Measurements from ENCODE around the gene MEX3B.
A peak's percentile ranks its signal among the peaks of the same experiment; 100 is the strongest.

The MEX3B gene

DNA sequence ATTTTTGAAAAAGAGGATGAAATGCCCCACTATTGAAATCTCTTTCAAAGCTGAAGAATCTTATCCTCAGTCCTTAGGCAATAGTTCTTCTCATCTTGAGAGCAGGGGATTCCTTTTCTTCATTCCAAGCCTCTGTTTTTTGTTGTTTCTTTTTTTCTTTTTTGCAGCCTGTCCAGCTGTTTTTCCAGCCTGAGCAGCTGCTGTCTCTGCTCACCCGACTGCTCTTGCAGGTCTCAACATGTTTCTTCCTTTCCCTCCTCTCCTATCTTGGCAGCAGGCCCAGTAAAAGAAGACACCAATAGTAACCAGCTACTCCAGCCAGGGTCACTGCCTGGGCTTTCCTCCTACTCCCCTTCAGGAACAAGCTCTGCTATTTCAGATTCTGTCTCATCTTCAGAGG is 23.8 kb downstream of the MEX3B start (continued):
- TF ChIP-seq ZNF623 (tag by site-specific recombination; IDR thresholded peaks at IDR 0.05) (no peak), ZNF223 (tag by site-specific recombination; IDR thresholded peaks at IDR 0.05) (no peak), ZNF629 (tag by site-specific recombination; IDR thresholded peaks at IDR 0.05) (0 out of 2 replicates have a peak, but pooled peaks have one; percentile 47), ZBTB21 (tag by site-specific recombination; IDR thresholded peaks at IDR 0.05) (no peak), SP3 (tag by site-specific recombination; IDR thresholded peaks at IDR 0.05) (no peak), MZF1 (tag by site-specific recombination; IDR thresholded peaks at IDR 0.05; ENCODE audit: borderline replicate concordance) (no peak), HOXC10 (CRISPR knock-in tag; IDR thresholded peaks at IDR 0.05) (no peak), ZNF792 (tag by site-specific recombination; IDR thresholded peaks at IDR 0.05) (no peak), BCL11A (tag by site-specific recombination; IDR thresholded peaks at IDR 0.05; ENCODE audit: low read depth) (0 out of 2 replicates have a peak, but pooled peaks have one; percentile 31), ZNF274 (IDR thresholded peaks at IDR 0.05; ENCODE audit: low read length) (no peak), ZNF274 (tag by site-specific recombination; IDR thresholded peaks at IDR 0.05; ENCODE audit: borderline replicate concordance) (no peak), GLI2 (tag by site-specific recombination; IDR thresholded peaks at IDR 0.05; ENCODE audit: borderline replicate concordance, low read depth) (no peak), ZNF585B (tag by site-specific recombination; IDR thresholded peaks at IDR 0.05) (no peak), YY2 (tag by site-specific recombination; IDR thresholded peaks at IDR 0.05) (no peak), OSR2 (tag by site-specific recombination; IDR thresholded peaks at IDR 0.05) (peak; percentile 42; the same call in 1 of the 2 replicates), ZNF626 (tag by site-specific recombination; IDR thresholded peaks at IDR 0.05) (no peak), ZNF558 (tag by site-specific recombination; IDR thresholded peaks at IDR 0.05) (no peak), HOXA7 (CRISPR knock-in tag; IDR thresholded peaks at IDR 0.05; ENCODE audit: borderline replicate concordance) (no peak), ZNF335 (tag by site-specific recombination; conservative IDR thresholded peaks at IDR 0.05) (no peak), ZNF114 (tag by site-specific recombination; IDR thresholded peaks at IDR 0.05) (no peak), ZNF174 (tag by site-specific recombination; IDR thresholded peaks at IDR 0.05) (no peak), ZNF16 (tag by site-specific recombination; IDR thresholded peaks at IDR 0.05; ENCODE audit: low read depth) (no peak), ZNF707 (tag by site-specific recombination; IDR thresholded peaks at IDR 0.05) (no peak)
- TF ChIP-seq, protein P1, sequence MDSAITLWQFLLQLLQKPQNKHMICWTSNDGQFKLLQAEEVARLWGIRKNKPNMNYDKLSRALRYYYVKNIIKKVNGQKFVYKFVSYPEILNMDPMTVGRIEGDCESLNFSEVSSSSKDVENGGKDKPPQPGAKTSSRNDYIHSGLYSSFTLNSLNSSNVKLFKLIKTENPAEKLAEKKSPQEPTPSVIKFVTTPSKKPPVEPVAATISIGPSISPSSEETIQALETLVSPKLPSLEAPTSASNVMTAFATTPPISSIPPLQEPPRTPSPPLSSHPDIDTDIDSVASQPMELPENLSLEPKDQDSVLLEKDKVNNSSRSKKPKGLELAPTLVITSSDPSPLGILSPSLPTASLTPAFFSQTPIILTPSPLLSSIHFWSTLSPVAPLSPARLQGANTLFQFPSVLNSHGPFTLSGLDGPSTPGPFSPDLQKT (IDR thresholded peaks at IDR 0.05; ENCODE audit: borderline replicate concordance, low read depth, low read length) = no peak
- TF ChIP-seq, protein P2, sequence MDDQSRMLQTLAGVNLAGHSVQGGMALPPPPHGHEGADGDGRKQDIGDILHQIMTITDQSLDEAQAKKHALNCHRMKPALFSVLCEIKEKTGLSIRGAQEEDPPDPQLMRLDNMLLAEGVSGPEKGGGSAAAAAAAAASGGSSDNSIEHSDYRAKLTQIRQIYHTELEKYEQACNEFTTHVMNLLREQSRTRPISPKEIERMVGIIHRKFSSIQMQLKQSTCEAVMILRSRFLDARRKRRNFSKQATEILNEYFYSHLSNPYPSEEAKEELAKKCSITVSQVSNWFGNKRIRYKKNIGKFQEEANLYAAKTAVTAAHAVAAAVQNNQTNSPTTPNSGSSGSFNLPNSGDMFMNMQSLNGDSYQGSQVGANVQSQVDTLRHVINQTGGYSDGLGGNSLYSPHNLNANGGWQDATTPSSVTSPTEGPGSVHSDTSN (CRISPR knock-in tag; IDR thresholded peaks at IDR 0.05) = no peak
- TF ChIP-seq, protein P3, sequence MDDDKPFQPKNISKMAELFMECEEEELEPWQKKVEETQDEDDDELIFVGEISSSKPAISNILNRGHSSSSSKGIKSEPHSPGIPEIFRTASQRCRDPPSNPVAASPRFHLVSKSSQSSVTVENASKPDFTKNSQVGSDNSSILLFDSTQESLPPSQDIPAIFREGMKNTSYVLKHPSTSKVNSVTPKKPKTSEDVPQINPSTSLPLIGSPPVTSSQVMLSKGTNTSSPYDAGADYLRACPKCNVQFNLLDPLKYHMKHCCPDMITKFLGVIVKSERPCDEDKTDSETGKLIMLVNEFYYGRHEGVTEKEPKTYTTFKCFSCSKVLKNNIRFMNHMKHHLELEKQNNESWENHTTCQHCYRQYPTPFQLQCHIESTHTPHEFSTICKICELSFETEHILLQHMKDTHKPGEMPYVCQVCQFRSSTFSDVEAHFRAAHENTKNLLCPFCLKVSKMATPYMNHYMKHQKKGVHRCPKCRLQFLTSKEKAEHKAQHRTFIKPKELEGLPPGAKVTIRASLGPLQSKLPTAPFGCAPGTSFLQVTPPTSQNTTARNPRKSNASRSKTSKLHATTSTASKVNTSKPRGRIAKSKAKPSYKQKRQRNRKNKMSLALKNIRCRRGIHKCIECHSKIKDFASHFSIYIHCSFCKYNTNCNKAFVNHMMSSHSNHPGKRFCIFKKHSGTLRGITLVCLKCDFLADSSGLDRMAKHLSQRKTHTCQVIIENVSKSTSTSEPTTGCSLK (tag by site-specific recombination; IDR thresholded peaks at IDR 0.05) = no peak
- TF ChIP-seq, protein P4, sequence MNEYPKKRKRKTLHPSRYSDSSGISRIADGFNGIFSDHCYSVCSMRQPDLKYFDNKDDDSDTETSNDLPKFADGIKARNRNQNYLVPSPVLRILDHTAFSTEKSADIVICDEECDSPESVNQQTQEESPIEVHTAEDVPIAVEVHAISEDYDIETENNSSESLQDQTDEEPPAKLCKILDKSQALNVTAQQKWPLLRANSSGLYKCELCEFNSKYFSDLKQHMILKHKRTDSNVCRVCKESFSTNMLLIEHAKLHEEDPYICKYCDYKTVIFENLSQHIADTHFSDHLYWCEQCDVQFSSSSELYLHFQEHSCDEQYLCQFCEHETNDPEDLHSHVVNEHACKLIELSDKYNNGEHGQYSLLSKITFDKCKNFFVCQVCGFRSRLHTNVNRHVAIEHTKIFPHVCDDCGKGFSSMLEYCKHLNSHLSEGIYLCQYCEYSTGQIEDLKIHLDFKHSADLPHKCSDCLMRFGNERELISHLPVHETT (tag by site-specific recombination; IDR thresholded peaks at IDR 0.05) = no peak
- TF ChIP-seq, protein P5, sequence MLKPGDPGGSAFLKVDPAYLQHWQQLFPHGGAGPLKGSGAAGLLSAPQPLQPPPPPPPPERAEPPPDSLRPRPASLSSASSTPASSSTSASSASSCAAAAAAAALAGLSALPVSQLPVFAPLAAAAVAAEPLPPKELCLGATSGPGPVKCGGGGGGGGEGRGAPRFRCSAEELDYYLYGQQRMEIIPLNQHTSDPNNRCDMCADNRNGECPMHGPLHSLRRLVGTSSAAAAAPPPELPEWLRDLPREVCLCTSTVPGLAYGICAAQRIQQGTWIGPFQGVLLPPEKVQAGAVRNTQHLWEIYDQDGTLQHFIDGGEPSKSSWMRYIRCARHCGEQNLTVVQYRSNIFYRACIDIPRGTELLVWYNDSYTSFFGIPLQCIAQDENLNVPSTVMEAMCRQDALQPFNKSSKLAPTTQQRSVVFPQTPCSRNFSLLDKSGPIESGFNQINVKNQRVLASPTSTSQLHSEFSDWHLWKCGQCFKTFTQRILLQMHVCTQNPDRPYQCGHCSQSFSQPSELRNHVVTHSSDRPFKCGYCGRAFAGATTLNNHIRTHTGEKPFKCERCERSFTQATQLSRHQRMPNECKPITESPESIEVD (tag by site-specific recombination; IDR thresholded peaks at IDR 0.05) = peak; percentile 62
- TF ChIP-seq, protein P6, sequence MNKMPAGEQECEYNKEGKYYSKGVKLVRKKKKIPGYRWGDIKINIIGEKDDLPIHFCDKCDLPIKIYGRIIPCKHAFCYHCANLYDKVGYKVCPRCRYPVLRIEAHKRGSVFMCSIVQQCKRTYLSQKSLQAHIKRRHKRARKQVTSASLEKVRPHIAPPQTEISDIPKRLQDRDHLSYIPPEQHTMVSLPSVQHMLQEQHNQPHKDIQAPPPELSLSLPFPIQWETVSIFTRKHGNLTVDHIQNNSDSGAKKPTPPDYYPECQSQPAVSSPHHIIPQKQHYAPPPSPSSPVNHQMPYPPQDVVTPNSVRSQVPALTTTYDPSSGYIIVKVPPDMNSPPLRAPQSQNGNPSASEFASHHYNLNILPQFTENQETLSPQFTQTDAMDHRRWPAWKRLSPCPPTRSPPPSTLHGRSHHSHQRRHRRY (tag by site-specific recombination; IDR thresholded peaks at IDR 0.05) = no peak
- TF ChIP-seq, protein P7, sequence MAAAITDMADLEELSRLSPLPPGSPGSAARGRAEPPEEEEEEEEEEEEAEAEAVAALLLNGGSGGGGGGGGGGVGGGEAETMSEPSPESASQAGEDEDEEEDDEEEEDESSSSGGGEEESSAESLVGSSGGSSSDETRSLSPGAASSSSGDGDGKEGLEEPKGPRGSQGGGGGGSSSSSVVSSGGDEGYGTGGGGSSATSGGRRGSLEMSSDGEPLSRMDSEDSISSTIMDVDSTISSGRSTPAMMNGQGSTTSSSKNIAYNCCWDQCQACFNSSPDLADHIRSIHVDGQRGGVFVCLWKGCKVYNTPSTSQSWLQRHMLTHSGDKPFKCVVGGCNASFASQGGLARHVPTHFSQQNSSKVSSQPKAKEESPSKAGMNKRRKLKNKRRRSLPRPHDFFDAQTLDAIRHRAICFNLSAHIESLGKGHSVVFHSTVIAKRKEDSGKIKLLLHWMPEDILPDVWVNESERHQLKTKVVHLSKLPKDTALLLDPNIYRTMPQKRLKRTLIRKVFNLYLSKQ (tag by site-specific recombination; IDR thresholded peaks at IDR 0.05; ENCODE audit: borderline replicate concordance) = no peak
- TF ChIP-seq, protein P8, sequence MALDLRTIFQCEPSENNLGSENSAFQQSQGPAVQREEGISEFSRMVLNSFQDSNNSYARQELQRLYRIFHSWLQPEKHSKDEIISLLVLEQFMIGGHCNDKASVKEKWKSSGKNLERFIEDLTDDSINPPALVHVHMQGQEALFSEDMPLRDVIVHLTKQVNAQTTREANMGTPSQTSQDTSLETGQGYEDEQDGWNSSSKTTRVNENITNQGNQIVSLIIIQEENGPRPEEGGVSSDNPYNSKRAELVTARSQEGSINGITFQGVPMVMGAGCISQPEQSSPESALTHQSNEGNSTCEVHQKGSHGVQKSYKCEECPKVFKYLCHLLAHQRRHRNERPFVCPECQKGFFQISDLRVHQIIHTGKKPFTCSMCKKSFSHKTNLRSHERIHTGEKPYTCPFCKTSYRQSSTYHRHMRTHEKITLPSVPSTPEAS (tag by site-specific recombination; IDR thresholded peaks at IDR 0.05) = no peak

Data from HEK293 (cell line).